IPS-11a (cell line): Measurements from ENCODE around the gene RORB.

Source experiments
- H3K4me3 ChIP-seq: one replicate; pipeline ENCODE4 v1.5.1; 2013; ENCODE audit warnings: low read depth, low read length, control low read depth

RORB gene

DNA sequence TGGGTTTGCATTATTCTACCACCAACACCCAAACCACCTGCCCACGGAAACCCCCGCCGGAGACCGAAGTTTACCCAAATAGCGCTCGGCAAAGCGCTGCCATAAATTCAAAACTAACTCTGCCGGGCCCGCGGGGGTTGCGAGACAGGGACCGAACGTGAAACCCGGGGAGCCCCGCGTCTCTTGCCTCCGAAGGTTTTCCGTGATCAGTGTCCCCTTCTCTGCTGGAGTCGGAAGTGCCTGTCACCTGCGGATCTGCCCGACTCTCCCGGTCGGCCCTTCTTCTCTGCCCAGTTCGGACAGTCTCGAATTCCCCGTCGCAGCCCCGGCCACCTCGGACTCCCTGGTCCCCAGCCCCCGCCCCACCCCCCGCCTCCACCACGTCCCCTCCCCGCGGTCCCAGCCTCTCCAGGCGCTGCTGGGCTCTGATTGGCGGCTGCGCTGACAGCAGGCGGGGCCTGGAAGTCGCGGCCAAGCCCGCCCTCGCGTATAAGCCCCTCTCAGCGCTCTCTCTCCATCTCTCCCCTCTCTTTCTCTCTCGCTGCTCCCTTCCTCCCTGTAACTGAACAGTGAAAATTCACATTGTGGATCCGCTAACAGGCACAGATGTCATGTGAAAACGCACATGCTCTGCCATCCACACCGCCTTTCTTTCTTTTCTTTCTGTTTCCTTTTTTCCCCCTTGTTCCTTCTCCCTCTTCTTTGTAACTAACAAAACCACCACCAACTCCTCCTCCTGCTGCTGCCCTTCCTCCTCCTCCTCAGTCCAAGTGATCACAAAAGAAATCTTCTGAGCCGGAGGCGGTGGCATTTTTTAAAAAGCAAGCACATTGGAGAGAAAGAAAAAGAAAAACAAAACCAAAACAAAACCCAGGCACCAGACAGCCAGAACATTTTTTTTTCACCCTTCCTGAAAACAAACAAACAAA lies at the start of gene RORB:
Gene RORB (plus strand): TSS at position 517 of the 929 bp plus-strand sequence. CDS start 642 bp downstream, outside the sequence.
- H3K4me3 ChIP-seq: peak within 1 kb of the TSS; percentile 61

GRCh38 chr9:74447451-74448193 lies 49.5 kb upstream of the RORB start:
- no peak overlapping the region for H3K4me3 ChIP-seq

DNA sequence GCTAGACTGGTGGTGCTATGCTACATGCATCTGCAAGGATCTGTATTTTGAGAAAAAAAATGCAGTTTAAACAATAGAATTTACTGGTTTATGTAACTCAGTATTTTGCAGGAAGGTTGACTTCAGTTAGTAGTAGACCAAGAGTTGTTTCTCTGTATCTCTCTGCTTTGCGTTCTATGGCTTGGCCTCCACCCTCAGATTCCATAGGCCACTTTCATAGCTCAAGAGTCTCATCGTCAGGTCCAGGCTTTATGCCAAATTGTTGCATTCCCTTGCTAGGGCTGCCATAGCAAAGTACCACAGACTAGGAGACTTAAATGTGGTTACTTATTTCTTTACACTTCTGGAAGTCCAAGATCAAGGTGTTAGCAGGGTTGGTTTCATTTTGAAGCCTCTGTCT lies 48.1 kb upstream of the RORB start:
- no peak overlapping the region for H3K4me3 ChIP-seq

GRCh38 chr9:74458832-74459231 lies 38.3 kb upstream of the RORB start:
- no peak overlapping the region for H3K4me3 ChIP-seq

DNA sequence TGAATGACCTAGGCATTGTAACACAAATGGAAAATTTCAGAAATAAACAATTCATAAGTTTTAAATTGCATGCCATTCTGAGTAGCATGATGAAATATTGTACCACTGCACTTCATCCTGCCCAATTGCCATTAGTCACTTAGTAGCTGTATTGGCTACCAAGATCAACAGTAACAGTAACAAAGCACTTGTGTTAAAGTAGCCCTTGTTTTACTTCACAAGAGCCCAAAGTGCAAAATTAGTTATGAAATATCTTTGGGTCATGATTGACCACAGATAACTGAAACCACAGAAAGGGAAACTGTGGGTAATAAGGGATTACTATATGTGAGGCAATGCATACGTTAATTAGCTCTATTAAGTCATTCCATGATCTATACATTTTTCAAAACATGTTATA lies 33.3 kb upstream of the RORB start:
- H3K4me3 ChIP-seq: no peak overlapping the region

GRCh38 chr9:74478606-74479005 lies 18.5 kb upstream of the RORB start:
- H3K4me3 ChIP-seq: no peak overlapping the region

- no peak overlapping the region for H3K4me3 ChIP-seq
Measured at GRCh38 chr9:74479711-74480110, 17.4 kb upstream of the RORB start.

- H3K4me3 ChIP-seq: no peak overlapping the region
Measured at GRCh38 chr9:74487395-74487794, 9.7 kb upstream of the RORB start.

DNA sequence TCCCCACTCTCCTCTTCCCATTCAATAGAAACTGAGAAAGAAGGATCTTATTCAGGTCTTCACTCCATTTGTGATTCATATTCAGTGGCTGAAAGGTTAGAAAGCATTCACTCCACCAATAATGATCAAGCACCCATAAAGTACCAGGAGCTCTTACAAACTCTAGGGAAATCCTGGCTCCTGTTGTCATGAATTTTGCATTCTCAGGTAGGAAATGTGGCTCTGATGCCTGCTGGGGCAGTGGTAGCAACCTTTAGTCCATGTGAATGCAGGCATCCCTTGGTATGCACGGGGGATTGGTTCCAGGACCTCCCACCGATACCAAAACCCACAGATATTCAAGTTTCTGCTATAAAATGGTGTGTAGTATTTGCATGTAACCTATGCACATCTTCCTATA lies 3.6 kb upstream of the RORB start:
- no peak overlapping the region for H3K4me3 ChIP-seq

GRCh38 chr9:74494490-74494889 lies 2.6 kb upstream of the RORB start:
- no peak overlapping the region for H3K4me3 ChIP-seq

DNA sequence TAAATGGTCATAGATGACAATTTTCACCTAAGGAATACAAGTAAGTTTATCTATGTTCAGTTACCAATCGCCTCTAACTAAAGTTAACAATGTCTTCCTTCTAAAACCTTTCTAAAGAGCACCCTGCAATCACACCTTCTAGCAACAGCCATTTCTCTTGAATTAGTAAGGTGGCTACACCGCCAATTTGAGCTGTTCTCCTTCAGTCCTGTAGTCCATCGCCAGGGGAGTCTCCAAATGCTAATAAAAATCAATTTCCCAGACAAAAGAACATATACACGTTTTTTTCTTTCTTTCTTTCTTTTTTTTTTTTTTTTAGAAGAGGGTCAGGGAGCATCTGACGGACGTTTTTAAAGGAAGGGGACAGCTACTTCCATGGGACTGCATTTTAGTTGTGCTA lies 729 bp upstream of the RORB start:
- H3K4me3 ChIP-seq: peak overlapping the region; percentile 61

GRCh38 chr9:74497748-74498620 lies 849 bp downstream of the RORB start:
- H3K4me3 ChIP-seq: peak overlapping the region; percentile 61

DNA sequence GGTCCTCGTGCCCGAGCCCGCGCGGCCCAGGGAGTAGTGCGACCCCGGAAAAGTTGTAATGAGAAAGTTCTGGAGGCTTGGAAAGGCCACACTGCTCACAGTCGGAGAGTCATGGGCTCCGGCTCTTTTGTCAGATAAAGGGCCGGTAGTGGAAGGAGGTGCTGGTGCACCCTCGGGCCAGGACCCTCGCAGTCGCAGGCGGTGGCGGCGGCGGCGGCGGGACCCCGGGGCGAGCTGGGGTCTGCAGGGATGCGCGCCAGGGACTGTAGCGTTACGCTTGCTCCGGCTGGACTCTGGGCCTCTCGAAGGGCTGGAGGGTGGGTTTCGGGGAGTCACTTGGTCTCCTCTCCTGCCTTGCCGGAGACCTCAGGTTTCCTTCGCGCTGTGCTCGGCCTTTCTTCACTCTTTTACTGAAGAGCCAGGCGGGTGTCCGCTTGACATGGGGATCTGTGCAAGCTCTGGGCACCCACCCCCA lies 1.5 kb downstream of the RORB start:
- H3K4me3 ChIP-seq: peak overlapping the region; percentile 61

- peak overlapping the region; percentile 61 for H3K4me3 ChIP-seq
Measured at GRCh38 chr9:74499111-74499601, 2.0 kb downstream of the RORB start.

GRCh38 chr9:74499770-74500583 lies 2.8 kb downstream of the RORB start:
- peak overlapping the region; percentile 61 for H3K4me3 ChIP-seq

DNA sequence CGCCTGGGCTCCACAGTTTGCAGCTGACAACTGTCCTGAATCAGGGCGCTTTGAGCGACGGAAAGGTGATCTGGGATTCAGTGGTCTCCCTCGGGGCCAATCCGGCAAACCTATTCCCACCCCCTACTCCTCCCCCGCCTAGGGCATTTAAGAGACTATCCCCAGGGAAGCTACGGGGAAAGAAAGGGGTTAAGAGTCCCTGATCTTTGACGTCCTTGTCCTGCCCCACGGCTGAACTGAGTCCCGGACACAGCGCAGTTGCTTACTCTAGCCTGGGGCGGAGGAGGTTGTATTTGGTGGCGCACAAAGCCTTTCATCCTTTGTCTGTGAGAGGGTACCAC lies 3.4 kb downstream of the RORB start:
- H3K4me3 ChIP-seq: peak overlapping the region; percentile 61

GRCh38 chr9:74501570-74501969 lies 4.4 kb downstream of the RORB start:
- H3K4me3 ChIP-seq: no peak overlapping the region

DNA sequence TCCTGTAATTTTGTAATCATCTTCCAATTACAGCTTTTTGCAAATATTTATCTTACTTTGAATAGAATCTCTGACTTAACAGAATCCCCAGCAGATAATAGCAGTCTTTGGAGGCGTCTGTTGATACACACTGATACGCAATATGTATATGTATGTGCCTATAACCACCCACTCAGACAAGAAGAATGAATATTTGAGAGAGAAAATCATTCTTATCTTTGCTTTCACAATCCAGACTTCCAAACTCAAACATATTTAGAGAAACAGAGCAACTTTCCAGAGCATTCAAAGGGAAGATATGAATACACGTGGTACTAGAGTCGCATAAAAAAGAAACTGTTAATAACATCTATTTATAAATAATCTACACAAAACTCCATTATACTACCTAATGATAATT lies 6.1 kb downstream of the RORB start:
- no peak overlapping the region for H3K4me3 ChIP-seq

- H3K4me3 ChIP-seq: no peak overlapping the region
Measured at GRCh38 chr9:74503666-74504065, 6.5 kb downstream of the RORB start.

- no peak overlapping the region for H3K4me3 ChIP-seq
Measured at GRCh38 chr9:74511333-74511732, 14.2 kb downstream of the RORB start.
